ENCODE data around the gene RLIM.

DNA sequence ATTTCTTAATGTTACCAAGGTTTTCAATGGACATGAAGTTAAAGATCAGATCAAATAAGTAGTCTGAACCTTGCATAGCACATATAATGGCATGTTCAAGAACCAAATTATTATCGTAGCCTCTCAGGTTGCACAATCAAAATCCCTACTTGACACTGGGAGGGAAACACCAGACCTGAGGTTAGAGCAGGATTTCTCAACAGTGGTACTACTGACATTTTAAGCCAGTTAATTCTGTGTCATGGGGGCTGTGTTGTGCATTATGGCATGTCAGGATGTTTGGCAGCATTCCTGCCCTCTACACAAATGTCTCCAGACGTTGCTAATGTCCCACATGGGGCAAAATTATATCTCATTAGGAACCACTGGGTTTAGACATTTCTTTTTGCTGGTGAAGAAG is 20.8 kb downstream of the RLIM start:
- TF ChIP-seq, protein P1, sequence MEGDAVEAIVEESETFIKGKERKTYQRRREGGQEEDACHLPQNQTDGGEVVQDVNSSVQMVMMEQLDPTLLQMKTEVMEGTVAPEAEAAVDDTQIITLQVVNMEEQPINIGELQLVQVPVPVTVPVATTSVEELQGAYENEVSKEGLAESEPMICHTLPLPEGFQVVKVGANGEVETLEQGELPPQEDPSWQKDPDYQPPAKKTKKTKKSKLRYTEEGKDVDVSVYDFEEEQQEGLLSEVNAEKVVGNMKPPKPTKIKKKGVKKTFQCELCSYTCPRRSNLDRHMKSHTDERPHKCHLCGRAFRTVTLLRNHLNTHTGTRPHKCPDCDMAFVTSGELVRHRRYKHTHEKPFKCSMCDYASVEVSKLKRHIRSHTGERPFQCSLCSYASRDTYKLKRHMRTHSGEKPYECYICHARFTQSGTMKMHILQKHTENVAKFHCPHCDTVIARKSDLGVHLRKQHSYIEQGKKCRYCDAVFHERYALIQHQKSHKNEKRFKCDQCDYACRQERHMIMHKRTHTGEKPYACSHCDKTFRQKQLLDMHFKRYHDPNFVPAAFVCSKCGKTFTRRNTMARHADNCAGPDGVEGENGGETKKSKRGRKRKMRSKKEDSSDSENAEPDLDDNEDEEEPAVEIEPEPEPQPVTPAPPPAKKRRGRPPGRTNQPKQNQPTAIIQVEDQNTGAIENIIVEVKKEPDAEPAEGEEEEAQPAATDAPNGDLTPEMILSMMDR (IDR thresholded peaks at IDR 0.05), result no peak
- TF ChIP-seq POLR2A (IDR thresholded peaks at IDR 0.05), result no peak
